SK-N-SH treated with all-trans-retinoic acid at 6 μM for 48 hours (cell line): Measurements from ENCODE around the gene PLEKHG4B.

Source experiments
- CREB5 ChIP-seq: fragments of 250-450 bp; sonication (Bioruptor Pico); IDR thresholded peaks from 2 replicates; pipeline ENCODE4 v1.5.1; 2020; ENCODE audit warnings: low read depth, mild to moderate bottlenecking, moderate library complexity
- SNAI2 ChIP-seq: fragments of 250-450 bp; sonication (Bioruptor Pico); IDR thresholded peaks from 2 replicates; pipeline ENCODE4 v1.5.0; 2020; ENCODE audit warnings: mild to moderate bottlenecking, moderate library complexity
- TCF4 ChIP-seq: fragments of 250-450 bp; sonication (Bioruptor Pico); IDR thresholded peaks from 2 replicates; pipeline ENCODE4 v1.8.0; 2021; ENCODE audit warnings: mild to moderate bottlenecking, moderate library complexity, borderline replicate concordance

GRCh38 chr5:188488-189481, 96.8 kb downstream of the PLEKHG4B start:
- TF ChIP-seq SNAI2 (CRISPR knock-in tag) (no peak), TCF4 (no peak), CREB5 (CRISPR knock-in tag) (no peak)
